A549 (cell line): ENCODE measurements around the gene PI4KA. TPM values are rescaled to one million over a fixed set of nuclear protein-coding genes. Genes with fewer than 3 reads are reported as not detected.

Experiments used
- ATAC-seq, 2 experiments: fragments of 200-7000 bp in 1 of 2; fragments of >200 bp in 1 of 2; cut with Nextera tagmentation in 1 of 2; cut with Tn5 transposase in 1 of 2; 3 replicates each; pipeline versions ENCODE4 v1.8.0 to v1.9.1; 2018 to 2020; ENCODE audit warnings: mild to moderate bottlenecking in 1 of 2, moderate library complexity in 1 of 2
- CTCF ChIA-PET: fragments of 300-600 bp; sonication (Branson Sonifier 250); formaldehyde crosslinking; extraction: SDS; loops from one replicate; lab custom pipeline; 2021; ENCODE audit warnings: antibody characterized with exemption, inconsistent platforms; lab: Yijun Ruan, JAX
- POLR2A ChIA-PET: fragments of 350-600 bp; formaldehyde crosslinking; extraction: SDS; loops from one replicate; lab custom pipeline; 2021; ENCODE audit warnings: antibody characterized with exemption, inconsistent platforms; lab: Yijun Ruan, JAX
- DNase-seq, 2 experiments: peaks; one replicate each; pipeline versions ENCODE4 v3.0.0 to v3.0.0-alpha.2; 2011 to 2016; ENCODE audit warnings: low read depth in 1 of 2, low spot score in 1 of 2
- FAIRE-seq: peaks from 2 replicates; lab custom pipeline; 2011; peaks lifted over from hg19 to GRCh38; lab: Jason Lieb, UNC
- H3K27ac ChIP-seq, 2 experiments: fragments of >200 bp; sonication (Bioruptor Twin); formaldehyde crosslinking; 3 replicates each; pipeline ENCODE4 v1.5.1; 2016 to 2017
- H3K4me1 ChIP-seq: fragments of >200 bp; sonication (Bioruptor Twin); formaldehyde crosslinking; 3 replicates; pipeline ENCODE4 v1.6.1; 2016
- H3K4me2 ChIP-seq: fragments of >200 bp; sonication (Bioruptor Twin); formaldehyde crosslinking; 3 replicates; pipeline ENCODE4 v1.6.1; 2016
- H3K4me3 ChIP-seq: fragments of >200 bp; sonication (Bioruptor Twin); formaldehyde crosslinking; 3 replicates; pipeline ENCODE4 v1.5.1; 2016
- H3K9me3 ChIP-seq: fragments of >200 bp; sonication (Bioruptor Twin); formaldehyde crosslinking; 3 replicates; pipeline ENCODE4 v1.6.1; 2016
- ATOH8 ChIP-seq: fragments of 250-450 bp; sonication (Bioruptor Pico); IDR thresholded peaks from 2 replicates; pipeline ENCODE4 v1.5.0; 2020; ENCODE audit warnings: low read depth, mild to moderate bottlenecking, moderate library complexity
- BCL3 ChIP-seq: fragments of >200 bp; sonication (Bioruptor Twin); formaldehyde crosslinking; IDR thresholded peaks from 3 replicates; pipeline ENCODE4 v1.6.1; 2016
- BHLHE40 ChIP-seq: IDR thresholded peaks from 2 replicates; pipeline ENCODE4 v1.6.1; 2012; ENCODE audit warnings: low read depth, low read length, inconsistent platforms
- CBX2 ChIP-seq: fragments of 200-600 bp; sonication (generic); IDR thresholded peaks from 2 replicates; pipeline ENCODE4 v1.6.1; 2016; ENCODE audit warnings: low read depth, mild to moderate bottlenecking, borderline replicate concordance
- CBX8 ChIP-seq: fragments of 200-600 bp; sonication (generic); IDR thresholded peaks from 2 replicates; pipeline ENCODE4 v1.6.1; 2016
- CEBPB ChIP-seq, 2 experiments: fragments of >200 bp in 1 of 2; sonication (Bioruptor Twin) in 1 of 2; formaldehyde crosslinking in 1 of 2; IDR thresholded peaks; 2 replicates each; pipeline ENCODE4 v1.6.1; 2012 to 2016
- CHD2 ChIP-seq: fragments of 150-350 bp; IDR thresholded peaks from 2 replicates; pipeline ENCODE4 v1.6.1; 2014; ENCODE audit warnings: low read length; ENCODE audit not compliant: partially characterized antibody
- E2F6 ChIP-seq: IDR thresholded peaks from 2 replicates; pipeline ENCODE4 v1.6.1; 2012; ENCODE audit warnings: low read depth, borderline replicate concordance
- ELK1 ChIP-seq: fragments of 150-350 bp; IDR thresholded peaks from 2 replicates; pipeline ENCODE4 v1.6.1; 2014; ENCODE audit warnings: low read depth, mild to moderate bottlenecking, low read length
- EP300 ChIP-seq, 2 experiments: fragments of >200 bp; sonication (Bioruptor Twin); formaldehyde crosslinking; IDR thresholded peaks; 2 replicates in 1 of 2; 3 replicates in 1 of 2; pipeline ENCODE4 v1.6.1; 2016 to 2017
- ESRRA ChIP-seq: fragments of 150-350 bp; IDR thresholded peaks from 2 replicates; pipeline ENCODE4 v1.6.1; 2014; ENCODE audit warnings: mild to moderate bottlenecking, low read length, borderline replicate concordance
- FOSL2 ChIP-seq, 2 experiments: fragments of 450-650 bp in 1 of 2; fragments of >200 bp in 1 of 2; sonication (Bioruptor Twin) in 1 of 2; formaldehyde crosslinking; IDR thresholded peaks; 2 replicates each; pipeline versions ENCODE4 v1.5.0 to v1.6.1; 2016 to 2020; ENCODE audit warnings: mild to moderate bottlenecking in 1 of 2, moderate library complexity in 1 of 2
- GATA3 ChIP-seq: IDR thresholded peaks from 2 replicates; pipeline ENCODE4 v1.6.1; 2012; ENCODE audit warnings: borderline replicate concordance
- HOXB13 ChIP-seq: fragments of 250-450 bp; sonication (Bioruptor Pico); IDR thresholded peaks from 2 replicates; pipeline ENCODE4 v1.5.0; 2020; ENCODE audit warnings: low read depth, mild to moderate bottlenecking, moderate library complexity
- HOXB5 ChIP-seq: fragments of 250-450 bp; sonication (Bioruptor Pico); IDR thresholded peaks from 2 replicates; pipeline ENCODE4 v1.5.0; 2020; ENCODE audit warnings: mild to moderate bottlenecking, moderate library complexity
- JUN ChIP-seq, 2 experiments: fragments of >200 bp; sonication (Bioruptor Twin); formaldehyde crosslinking; IDR thresholded peaks; 2 replicates in 1 of 2; 3 replicates in 1 of 2; pipeline ENCODE4 v1.6.1; 2016 to 2017
- JUNB ChIP-seq: fragments of >200 bp; sonication (Bioruptor Twin); formaldehyde crosslinking; IDR thresholded peaks from 2 replicates; pipeline ENCODE4 v1.6.1; 2016
- MAFK ChIP-seq: fragments of 450-650 bp; IDR thresholded peaks from 2 replicates; pipeline ENCODE4 v1.6.1; 2014; ENCODE audit not compliant: partially characterized antibody
- MAX ChIP-seq: IDR thresholded peaks from 2 replicates; pipeline ENCODE4 v1.6.1; 2012
- MAZ ChIP-seq: fragments of 150-350 bp; IDR thresholded peaks from 2 replicates; pipeline ENCODE4 v1.6.1; 2014; ENCODE audit warnings: antibody characterized with exemption, low read depth, low read length, borderline replicate concordance
- MYC ChIP-seq: IDR thresholded peaks from 2 replicates; pipeline ENCODE4 v1.6.1; 2012; ENCODE audit warnings: mild to moderate bottlenecking, inconsistent platforms, low read length, improper control_type of control experiment, borderline replicate concordance
- NFE2L2 ChIP-seq: fragments of 150-350 bp; conservative IDR thresholded peaks from 2 replicates; pipeline ENCODE4 v1.6.1; 2014; ENCODE audit warnings: low read length
- NPAS2 ChIP-seq: fragments of 250-450 bp; sonication (Bioruptor Pico); IDR thresholded peaks from 2 replicates; pipeline ENCODE4 v1.8.0; 2022; ENCODE audit warnings: mild to moderate bottlenecking, moderate library complexity, borderline replicate concordance
- RARB ChIP-seq: fragments of 250-450 bp; sonication (Bioruptor Pico); IDR thresholded peaks from 2 replicates; pipeline ENCODE4 v1.8.0; 2021; ENCODE audit warnings: mild to moderate bottlenecking, moderate library complexity
- RFX5 ChIP-seq: fragments of 450-650 bp; IDR thresholded peaks from 2 replicates; pipeline ENCODE4 v1.7.1; 2014; ENCODE audit warnings: antibody characterized with exemption, mild to moderate bottlenecking, moderate library complexity
- SMC3 ChIP-seq: fragments of >200 bp; sonication (Bioruptor Twin); formaldehyde crosslinking; IDR thresholded peaks from 3 replicates; pipeline ENCODE4 v1.6.1; 2018; ENCODE audit warnings: inconsistent platforms
- SREBF2 ChIP-seq: fragments of 450-650 bp; IDR thresholded peaks from 2 replicates; pipeline ENCODE4 v1.6.1; 2014; ENCODE audit warnings: mild to moderate bottlenecking, moderate library complexity
- TFCP2L1 ChIP-seq: fragments of 250-450 bp; sonication (Bioruptor Pico); IDR thresholded peaks from 2 replicates; pipeline ENCODE4 v1.5.0; 2021; ENCODE audit warnings: mild to moderate bottlenecking
- TP53 ChIP-seq: fragments of 250-450 bp; sonication (Bioruptor Pico); IDR thresholded peaks from 2 replicates; pipeline ENCODE4 v1.5.0; 2021; ENCODE audit warnings: mild to moderate bottlenecking, moderate library complexity
- USF2 ChIP-seq: fragments of 450-650 bp; IDR thresholded peaks from 2 replicates; pipeline ENCODE4 v1.6.1; 2014; ENCODE audit warnings: antibody characterized with exemption
- ZNF302 ChIP-seq: fragments of 250-450 bp; sonication (Bioruptor Pico); IDR thresholded peaks from 2 replicates; pipeline ENCODE4 v1.9.0; 2021; ENCODE audit warnings: inconsistent platforms, mild to moderate bottlenecking, moderate library complexity
- ZSCAN20 ChIP-seq: fragments of 250-450 bp; sonication (Bioruptor Pico); IDR thresholded peaks from 2 replicates; pipeline ENCODE4 v1.8.0; 2022; ENCODE audit warnings: mild to moderate bottlenecking, moderate library complexity
- WGBS: methylation state at CpG from one replicate; pipeline ENCODE4 v1.1.6; 2017; ENCODE audit errors: missing lambda C conversion rate; 5-methylcytosine and 5-hydroxymethylcytosine counted together
- polyA plus RNA-seq, 4 experiments: library from polyadenylated mRNA; depleted of rRNA in 3 of 4; stranded (reverse); fragments of >200 nt; fragmentation: RNase III in 1 of 4; extraction: RNeasy Plus Mini Kit Qiagen cat#74134 plus additional on column Dnase treatment in 1 of 4; gene quantifications; 2 replicates in 3 of 4; 3 replicates in 1 of 4; pipeline ENCODE4 v1.2.3, GENCODE V29; 2011 to 2017

Gene PI4KA
- polyA plus RNA-seq, 2 of the 4 experiments (the other 2 are of a cell fraction) = 14.4 to 21.3 TPM

- no peak for TF ChIP-seq RFX5
- TF ChIP-seq HOXB13 (CRISPR knock-in tag) = no peak
- TF ChIP-seq NPAS2 (CRISPR knock-in tag) = no peak
- no peak for TF ChIP-seq JUN (IDR thresholded peaks at IDR 0.05)
- TF ChIP-seq MYC = no peak
- TF ChIP-seq TFCP2L1 (CRISPR knock-in tag) = no peak
- no peak for TF ChIP-seq MAX
- POLR2A ChIA-PET = no interaction called here
- Histone ChIP-seq H3K4me1 (peaks cover 24% of the 10 kb centered on the region), H3K4me3 (no peak overlapping the region), H3K9me3 (no peaks in the 10 kb centered on the region), H3K27ac (0 out of 6 replicates have a peak overlapping the region, but pooled peaks of 1 of the 2 experiments have one; percentile 4), H3K4me2 (no peak overlapping the region)
- no peak for DNase-seq
- CTCF ChIA-PET = interaction anchor here (0.6 kb wide), 1 partner anchor 59 kb away, joined by 5 read pairs; no protein-coding TSS in a partner anchor
- WGBS = 89% methylated on average over 4 of the region's 4 CpGs
- no peak for ATAC-seq
- FAIRE-seq = no peak
Observed at GRCh38 chr22:20808844-20809243, 49.8 kb downstream of the PI4KA start.

- H3K4me2 ChIP-seq = peak overlapping the region; percentile 40
- ChIA-PET CTCF (no interaction called here), POLR2A (no interaction called here)
- peak; percentile 67 for FAIRE-seq
- peak overlapping the region; percentile 59 to 80 for H3K27ac ChIP-seq
- H3K4me1 ChIP-seq = peaks cover 24% of the 10 kb centered on the region
- H3K9me3 ChIP-seq = no peaks in the 10 kb centered on the region
- peak; percentile 69 to 83 for DNase-seq
- peak; percentile 88 to 89 for ATAC-seq
- H3K4me3 ChIP-seq = no peak overlapping the region
- peak; percentile 43; the same call in 1 of the 2 replicates for TF ChIP-seq HOXB5
- no peak for TF ChIP-seq JUNB
- no peak for TF ChIP-seq MAZ
- no peak for TF ChIP-seq HOXB13 (CRISPR knock-in tag)
- TF ChIP-seq CEBPB (IDR thresholded peaks at IDR 0.05) = peak; percentile 21 to 75; a peak in 3 of 4 replicates
- no peak for TF ChIP-seq E2F6
- TF ChIP-seq RARB (CRISPR knock-in tag) = no peak
- no peak for TF ChIP-seq TP53 (CRISPR knock-in tag)
- TF ChIP-seq GATA3 = no peak
- TF ChIP-seq BCL3 = no peak
- peak; percentile 38; the same call in 1 of the 2 replicates for TF ChIP-seq FOSL2 (IDR thresholded peaks at IDR 0.05)
- peak; percentile 90 for TF ChIP-seq FOSL2 (CRISPR knock-in tag; IDR thresholded peaks at IDR 0.05)
- TF ChIP-seq SREBF2 = no peak
- TF ChIP-seq ELK1 = no peak
- TF ChIP-seq CBX2 = no peak
- TF ChIP-seq BHLHE40 = no peak
- no peak for TF ChIP-seq ESRRA
- no peak for TF ChIP-seq CBX8
- no peak for TF ChIP-seq EP300 (IDR thresholded peaks at IDR 0.05)
- no peak for TF ChIP-seq SMC3
- TF ChIP-seq CHD2 = no peak
- TF ChIP-seq USF2 = no peak
- no peak for TF ChIP-seq ATOH8
- TF ChIP-seq MAFK = peak; percentile 97
- no peak for TF ChIP-seq ZSCAN20 (CRISPR knock-in tag)
- peak; percentile 78 for TF ChIP-seq NFE2L2
- no peak for TF ChIP-seq TFCP2L1 (CRISPR knock-in tag)
- TF ChIP-seq ZNF302 = no peak
- TF ChIP-seq MYC = no peak
- TF ChIP-seq MAX = peak; percentile 69
- TF ChIP-seq, all 56 proteins: peak for 6
- 37% methylated on average over 4 of the region's 4 CpGs for WGBS
Observed at GRCh38 chr22:20807315-20807752, 51.3 kb downstream of the PI4KA start.
